K562 (cell line): ENCODE data around the gene TMEM184A. TPM values are rescaled to one million over a fixed set of nuclear protein-coding genes. Genes with fewer than 3 reads are reported as not detected.

ENCODE experiments used
- ATF7 ChIP-seq: fragments of 450-650 bp; IDR thresholded peaks from 2 replicates; pipeline ENCODE4 v1.7.1; 2014; ENCODE audit warnings: mild to moderate bottlenecking, moderate library complexity
- CEBPG ChIP-seq, 3 experiments: fragments of 200-800 bp in 1 of 3; sonication (Bioruptor generic) in 1 of 3; sonication (generic) in 1 of 3; formaldehyde crosslinking in 1 of 3; IDR thresholded peaks in 2 of 3; conservative IDR thresholded peaks in 1 of 3; 2 replicates each; pipeline versions ENCODE4 v1.6.1 to v1.8.0; 2016 to 2022; ENCODE audit warnings: missing compliant biosample characterization in 2 of 3, missing genetic modification characterization in 2 of 3, mild to moderate bottlenecking in 1 of 3, missing genetic modification reagents in 1 of 3
- CREBBP ChIP-seq: IDR thresholded peaks from one replicate; pipeline ENCODE4 v1.6.1; 2012; ENCODE audit warnings: low read depth, mild to moderate bottlenecking, control low read depth, inconsistent platforms, low read length
- FOSL1 ChIP-seq: fragments of 200-800 bp; sonication (Bioruptor generic); conservative IDR thresholded peaks from 2 replicates; pipeline ENCODE4 v1.6.1; 2016; ENCODE audit warnings: missing genetic modification characterization, missing compliant biosample characterization
- JUN ChIP-seq, 2 experiments: sonication (generic) in 1 of 2; formaldehyde crosslinking in 1 of 2; IDR thresholded peaks; 2 replicates each; pipeline versions ENCODE4 v1.6.1 to v1.8.0; 2012 to 2022; ENCODE audit warnings: borderline replicate concordance in 2 of 2, mild to moderate bottlenecking in 2 of 2, improper control_type of control experiment in 1 of 2, low read depth in 1 of 2, low read length in 1 of 2, missing genetic modification reagents in 1 of 2
- MTA3 ChIP-seq: fragments of 450-650 bp; formaldehyde crosslinking; IDR thresholded peaks from 2 replicates; pipeline ENCODE4 v1.6.1; 2017; ENCODE audit warnings: mild to moderate bottlenecking, borderline replicate concordance
- NEUROD1 ChIP-seq: fragments of 150-350 bp; IDR thresholded peaks from 2 replicates; pipeline ENCODE4 v1.6.1; 2014; ENCODE audit warnings: borderline replicate concordance, low read length, low read depth; ENCODE audit not compliant: partially characterized antibody
- NRF1 ChIP-seq, 2 experiments: fragments of 450-650 bp; IDR thresholded peaks in 1 of 2; conservative IDR thresholded peaks in 1 of 2; 2 replicates each; pipeline ENCODE4 v1.6.1; 2014; ENCODE audit warnings: mild to moderate bottlenecking in 2 of 2
- RBFOX2 ChIP-seq: fragments of 200-400 bp; formaldehyde crosslinking; IDR thresholded peaks from 2 replicates; pipeline ENCODE4 v1.6.1; 2017; ENCODE audit warnings: low read depth, mild to moderate bottlenecking, low read length, moderate library complexity
- SMARCA5 ChIP-seq: fragments of 450-650 bp; IDR thresholded peaks from 2 replicates; pipeline ENCODE4 v1.6.1; 2016
- ZNF253 ChIP-seq: fragments of 250-450 bp; sonication (Bioruptor Pico); conservative IDR thresholded peaks from 2 replicates; pipeline ENCODE4 v1.6.1; 2021; ENCODE audit warnings: mild to moderate bottlenecking
- ZNF408 ChIP-seq: fragments of 250-450 bp; sonication (Bioruptor Pico); IDR thresholded peaks from 2 replicates; pipeline ENCODE4 v1.4.0; 2020; ENCODE audit warnings: low read depth, mild to moderate bottlenecking, moderate library complexity
- ZNF444 ChIP-seq: fragments of 250-450 bp; sonication (Bioruptor Pico); IDR thresholded peaks from 2 replicates; pipeline ENCODE4 v1.4.0; 2020; ENCODE audit warnings: mild to moderate bottlenecking, moderate library complexity
- ZSCAN32 ChIP-seq: fragments of 450-650 bp; formaldehyde crosslinking; IDR thresholded peaks from 2 replicates; pipeline ENCODE4 v1.4.0; 2020; ENCODE audit warnings: mild to moderate bottlenecking, moderate library complexity
- polyA plus RNA-seq, 8 experiments: library from polyadenylated mRNA; depleted of rRNA in 4 of 8; stranded (reverse) in 5 of 8; unstranded in 3 of 8; fragments of >200 nt; fragmentation: Nextera tagmentation in 2 of 8; fragmentation: Illumina TruSeq in 1 of 8; extraction: Ambion mirVana in 2 of 8; extraction: Trizol in 1 of 8; gene quantifications; 2 replicates each; pipeline versions ENCODE4 v1.2.1 to v1.2.3, GENCODE V29; 2011 to 2014; ENCODE audit warnings: inconsistent platforms in 1 of 8, missing spikeins in 1 of 8
- total RNA-seq, 7 experiments: library from RNA; depleted of rRNA in 6 of 7; stranded (reverse); fragments of >200 nt in 6 of 7; fragmentation: Illumina TruSeq in 2 of 7; extraction: Trizol in 2 of 7; gene quantifications; 2 replicates each; pipeline versions ENCODE4 v1.2.1 to v1.2.3, GENCODE V29; 2011 to 2021; ENCODE audit warnings: low replicate concordance in 1 of 7
- TF ChIP-seq, protein P1 (sequence below), 2 experiments: fragments of 450-650 bp in 1 of 2; sonication (generic) in 1 of 2; formaldehyde crosslinking in 1 of 2; IDR thresholded peaks in 1 of 2; conservative IDR thresholded peaks in 1 of 2; 2 replicates each; pipeline versions ENCODE4 v1.6.1 to v1.8.1; 2016 to 2023; ENCODE audit warnings: mild to moderate bottlenecking in 2 of 2, moderate library complexity in 2 of 2, inconsistent platforms in 1 of 2, missing genetic modification reagents in 1 of 2
- TF ChIP-seq, protein P2 (sequence below): sonication (generic); formaldehyde crosslinking; IDR thresholded peaks from 2 replicates; pipeline ENCODE4 v1.8.1; 2022; ENCODE audit warnings: missing genetic modification reagents
- TF ChIP-seq, protein P3 (sequence below), 2 experiments: fragments of 450-650 bp; IDR thresholded peaks; 2 replicates each; pipeline ENCODE4 v1.6.1; 2016
- TF ChIP-seq, protein P4 (sequence below), 2 experiments: fragments of 150-350 bp in 1 of 2; IDR thresholded peaks; 2 replicates each; pipeline ENCODE4 v1.6.1; 2012 to 2016; ENCODE audit warnings: low read depth in 2 of 2, low read length in 2 of 2, mild to moderate bottlenecking in 1 of 2, moderate library complexity in 1 of 2

Gene TMEM184A
- total and polyA plus RNA-seq, 9 of the 15 experiments (the other 6 are each of a cell fraction or from before 2014, with no cell fraction given), result 0.10 to 0.18 (median 0.11) TPM; not detected in 6

DNA sequence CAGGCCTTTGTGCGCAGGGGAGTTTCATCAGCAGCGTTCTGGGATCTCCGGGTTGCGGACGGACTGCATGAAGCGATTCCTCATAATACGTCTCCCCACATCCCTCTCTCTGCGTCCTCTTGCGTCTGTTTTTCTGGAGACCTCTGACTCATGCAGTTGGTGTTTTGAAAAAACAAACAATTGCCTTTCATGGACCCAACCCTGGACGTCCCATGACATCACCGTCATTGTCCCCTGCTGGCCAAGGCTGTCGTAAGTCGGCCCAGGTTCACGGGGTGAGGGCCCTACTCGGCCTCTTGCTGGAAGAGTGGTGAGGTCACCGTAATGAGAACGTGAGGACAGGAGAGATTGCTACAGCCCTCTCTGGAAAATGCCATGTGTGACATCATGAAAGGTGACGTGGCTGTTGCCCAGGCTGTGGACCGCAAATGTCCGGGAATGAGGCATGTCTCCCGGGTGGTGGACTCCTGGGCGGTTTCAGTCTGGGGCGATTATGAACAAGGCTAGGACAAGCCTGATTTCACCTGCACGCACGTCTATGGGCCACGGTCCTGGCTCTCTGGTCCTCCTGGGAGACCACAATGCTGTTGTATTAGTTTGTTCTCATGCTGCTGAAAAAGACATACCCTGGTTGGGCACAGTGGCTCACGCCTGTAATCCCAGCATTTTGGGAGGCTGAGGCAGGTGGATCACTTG, 35.3 kb downstream of the TMEM184A start (continued):
- TF ChIP-seq, protein P1, sequence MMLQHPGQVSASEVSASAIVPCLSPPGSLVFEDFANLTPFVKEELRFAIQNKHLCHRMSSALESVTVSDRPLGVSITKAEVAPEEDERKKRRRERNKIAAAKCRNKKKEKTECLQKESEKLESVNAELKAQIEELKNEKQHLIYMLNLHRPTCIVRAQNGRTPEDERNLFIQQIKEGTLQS (IDR thresholded peaks at IDR 0.05), result peak; percentile 95
- TF ChIP-seq, protein P1 (CRISPR knock-in tag; conservative IDR thresholded peaks at IDR 0.05), result no peak
- TF ChIP-seq ZNF444 (CRISPR knock-in tag) (no peak), RBFOX2 (no peak), ZNF408 (CRISPR knock-in tag) (no peak), CREBBP (no peak), ZSCAN32 (no peak), NEUROD1 (no peak), ATF7 (peak; percentile 91), JUN (IDR thresholded peaks at IDR 0.05; ENCODE audit: borderline replicate concordance, low read depth, low read length) (peak; percentile 87; the same call in 1 of the 2 replicates), JUN (CRISPR knock-in tag; IDR thresholded peaks at IDR 0.05; ENCODE audit: borderline replicate concordance) (no peak), FOSL1 (tag) (peak; percentile 78), SMARCA5 (no peak), NRF1 (conservative IDR thresholded peaks at IDR 0.05 in 1 of 2, IDR thresholded peaks at IDR 0.05 in 1 of 2) (peak in 1 of 2 experiments; percentile 23; a peak in 1 of 4 replicates), CEBPG (CRISPR knock-in tag; IDR thresholded peaks at IDR 0.05) (peak; percentile 12; the same call in 1 of the 2 replicates), CEBPG (tag; conservative IDR thresholded peaks at IDR 0.05 in 1 of 2, IDR thresholded peaks at IDR 0.05 in 1 of 2) (peak in 1 of 2 experiments; percentile 56; a peak in 1 of 4 replicates), MTA3 (0 out of 2 replicates have a peak, but pooled peaks have one; percentile 47), ZNF253 (CRISPR knock-in tag) (no peak)
- TF ChIP-seq, protein P2, sequence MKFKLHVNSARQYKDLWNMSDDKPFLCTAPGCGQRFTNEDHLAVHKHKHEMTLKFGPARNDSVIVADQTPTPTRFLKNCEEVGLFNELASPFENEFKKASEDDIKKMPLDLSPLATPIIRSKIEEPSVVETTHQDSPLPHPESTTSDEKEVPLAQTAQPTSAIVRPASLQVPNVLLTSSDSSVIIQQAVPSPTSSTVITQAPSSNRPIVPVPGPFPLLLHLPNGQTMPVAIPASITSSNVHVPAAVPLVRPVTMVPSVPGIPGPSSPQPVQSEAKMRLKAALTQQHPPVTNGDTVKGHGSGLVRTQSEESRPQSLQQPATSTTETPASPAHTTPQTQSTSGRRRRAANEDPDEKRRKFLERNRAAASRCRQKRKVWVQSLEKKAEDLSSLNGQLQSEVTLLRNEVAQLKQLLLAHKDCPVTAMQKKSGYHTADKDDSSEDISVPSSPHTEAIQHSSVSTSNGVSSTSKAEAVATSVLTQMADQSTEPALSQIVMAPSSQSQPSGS (CRISPR knock-in tag), result peak; percentile 36; the same call in 1 of the 2 replicates
- TF ChIP-seq, protein P3, sequence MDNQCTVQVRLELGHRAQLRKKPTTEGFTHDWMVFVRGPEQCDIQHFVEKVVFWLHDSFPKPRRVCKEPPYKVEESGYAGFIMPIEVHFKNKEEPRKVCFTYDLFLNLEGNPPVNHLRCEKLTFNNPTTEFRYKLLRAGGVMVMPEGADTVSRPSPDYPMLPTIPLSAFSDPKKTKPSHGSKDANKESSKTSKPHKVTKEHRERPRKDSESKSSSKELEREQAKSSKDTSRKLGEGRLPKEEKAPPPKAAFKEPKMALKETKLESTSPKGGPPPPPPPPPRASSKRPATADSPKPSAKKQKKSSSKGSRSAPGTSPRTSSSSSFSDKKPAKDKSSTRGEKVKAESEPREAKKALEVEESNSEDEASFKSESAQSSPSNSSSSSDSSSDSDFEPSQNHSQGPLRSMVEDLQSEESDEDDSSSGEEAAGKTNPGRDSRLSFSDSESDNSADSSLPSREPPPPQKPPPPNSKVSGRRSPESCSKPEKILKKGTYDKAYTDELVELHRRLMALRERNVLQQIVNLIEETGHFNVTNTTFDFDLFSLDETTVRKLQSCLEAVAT (IDR thresholded peaks at IDR 0.05), result peak in 1 of 2 experiments; percentile 67; a peak in 1 of 4 replicates
- TF ChIP-seq, protein P4, sequence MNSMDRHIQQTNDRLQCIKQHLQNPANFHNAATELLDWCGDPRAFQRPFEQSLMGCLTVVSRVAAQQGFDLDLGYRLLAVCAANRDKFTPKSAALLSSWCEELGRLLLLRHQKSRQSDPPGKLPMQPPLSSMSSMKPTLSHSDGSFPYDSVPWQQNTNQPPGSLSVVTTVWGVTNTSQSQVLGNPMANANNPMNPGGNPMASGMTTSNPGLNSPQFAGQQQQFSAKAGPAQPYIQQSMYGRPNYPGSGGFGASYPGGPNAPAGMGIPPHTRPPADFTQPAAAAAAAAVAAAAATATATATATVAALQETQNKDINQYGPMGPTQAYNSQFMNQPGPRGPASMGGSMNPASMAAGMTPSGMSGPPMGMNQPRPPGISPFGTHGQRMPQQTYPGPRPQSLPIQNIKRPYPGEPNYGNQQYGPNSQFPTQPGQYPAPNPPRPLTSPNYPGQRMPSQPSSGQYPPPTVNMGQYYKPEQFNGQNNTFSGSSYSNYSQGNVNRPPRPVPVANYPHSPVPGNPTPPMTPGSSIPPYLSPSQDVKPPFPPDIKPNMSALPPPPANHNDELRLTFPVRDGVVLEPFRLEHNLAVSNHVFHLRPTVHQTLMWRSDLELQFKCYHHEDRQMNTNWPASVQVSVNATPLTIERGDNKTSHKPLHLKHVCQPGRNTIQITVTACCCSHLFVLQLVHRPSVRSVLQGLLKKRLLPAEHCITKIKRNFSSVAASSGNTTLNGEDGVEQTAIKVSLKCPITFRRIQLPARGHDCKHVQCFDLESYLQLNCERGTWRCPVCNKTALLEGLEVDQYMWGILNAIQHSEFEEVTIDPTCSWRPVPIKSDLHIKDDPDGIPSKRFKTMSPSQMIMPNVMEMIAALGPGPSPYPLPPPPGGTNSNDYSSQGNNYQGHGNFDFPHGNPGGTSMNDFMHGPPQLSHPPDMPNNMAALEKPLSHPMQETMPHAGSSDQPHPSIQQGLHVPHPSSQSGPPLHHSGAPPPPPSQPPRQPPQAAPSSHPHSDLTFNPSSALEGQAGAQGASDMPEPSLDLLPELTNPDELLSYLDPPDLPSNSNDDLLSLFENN (IDR thresholded peaks at IDR 0.05; ENCODE audit: low read depth in 2 of 2, low read length in 2 of 2), result no peak
